HepG2 (cell line): Measurements from ENCODE around the gene PSMC4. TPM values are rescaled to one million over a fixed set of nuclear protein-coding genes. Genes with fewer than 3 reads are reported as not detected.

Experiments
- ATAC-seq: fragments of 200-7000 bp; cut with Tn5 transposase; 3 replicates; pipeline ENCODE4 v1.9.1; 2020; ENCODE audit warnings: mild to moderate bottlenecking, moderate library complexity
- BruUV-seq: library from RNA; stranded (reverse); fragments of 400-500 nt; replicated peaks from 2 replicates; lab custom pipeline; 2021; lab: Mats Ljungman, UMichigan
- CTCF ChIA-PET: fragments of 300-600 bp; formaldehyde crosslinking; extraction: SDS; loops from one replicate; lab custom pipeline; 2021; ENCODE audit warnings: low total read pairs, inconsistent platforms, low intra/inter-chr PET ratio; lab: Yijun Ruan, JAX
- POLR2A ChIA-PET: fragments of 350-600 bp; sonication (Branson Sonifier 250); formaldehyde crosslinking; loops from one replicate; lab custom pipeline; 2020; ENCODE audit warnings: antibody characterized with exemption, inconsistent platforms; lab: Yijun Ruan, JAX
- DNase-seq: peaks from one replicate; pipeline ENCODE4 v3.0.0-alpha.2; 2015; ENCODE audit warnings: low spot score
- FAIRE-seq: peaks from 3 replicates; lab custom pipeline; 2011; peaks lifted over from hg19 to GRCh38; lab: Jason Lieb, UNC
- H2AFZ ChIP-seq: one replicate; pipeline ENCODE4 v1.6.1; 2011; ENCODE audit warnings: low read length, inconsistent platforms
- H3K27ac ChIP-seq: fragments of 300-600 bp; 3 replicates; pipeline ENCODE4 v1.8.0; 2011; ENCODE audit warnings: mixed run types, mild to moderate bottlenecking, mixed read lengths, low read length, inconsistent platforms; ENCODE audit not compliant: insufficient read depth; ENCODE audit errors: extremely low read length
- H3K27me3 ChIP-seq, 2 experiments: fragments of 200-600 bp in 1 of 2; 2 replicates in 1 of 2; 3 replicates in 1 of 2; pipeline versions ENCODE4 v1.6.0 to v1.8.0; 2011; ENCODE audit warnings: low read length in 2 of 2, mild to moderate bottlenecking in 2 of 2, moderate library complexity in 2 of 2, inconsistent platforms in 1 of 2; ENCODE audit not compliant: insufficient read depth in 2 of 2, control insufficient read depth in 1 of 2
- H3K36me3 ChIP-seq, 2 experiments: fragments of 200-600 bp in 1 of 2; replicated peaks in 1 of 2; 2 replicates in 1 of 2; 3 replicates in 1 of 2; pipeline versions ENCODE4 v1.5.1 to v1.8.0; 2011; ENCODE audit warnings: low read length in 2 of 2, inconsistent platforms in 1 of 2; ENCODE audit not compliant: insufficient read depth in 2 of 2, control insufficient read depth in 1 of 2
- H3K4me1 ChIP-seq: 2 replicates; pipeline ENCODE4 v1.5.1; 2012; ENCODE audit warnings: low read length, inconsistent platforms; ENCODE audit not compliant: insufficient read depth
- H3K4me2 ChIP-seq: 2 replicates; pipeline ENCODE4 v1.6.0; 2011; ENCODE audit warnings: low read depth, low read length, inconsistent platforms
- H3K4me3 ChIP-seq, 3 experiments: fragments of 200-600 bp in 1 of 3; sonication (generic), shearing (Covaris generic) in 1 of 3; replicated peaks in 1 of 3; 2 replicates each; pipeline ENCODE4 v1.5.1; 2011 to 2016; ENCODE audit warnings: low read length in 3 of 3, inconsistent platforms in 2 of 3, low read depth in 2 of 3, mild to moderate bottlenecking in 2 of 3, control low read depth in 1 of 3, mixed read lengths in 1 of 3; ENCODE audit not compliant: insufficient read depth in 1 of 3
- H3K79me2 ChIP-seq: one replicate; pipeline ENCODE4 v1.6.1; 2011; ENCODE audit warnings: low read length, inconsistent platforms; ENCODE audit not compliant: insufficient read depth
- H3K9ac ChIP-seq: 2 replicates; pipeline ENCODE4 v1.6.0; 2011; ENCODE audit warnings: mild to moderate bottlenecking, low read depth, low read length, inconsistent platforms; ENCODE audit not compliant: insufficient read depth
- H3K9me3 ChIP-seq: 2 replicates; pipeline ENCODE4 v1.5.1; 2012; ENCODE audit warnings: mild to moderate bottlenecking, low read length
- H4K20me1 ChIP-seq: 2 replicates; pipeline ENCODE4 v1.6.0; 2011; ENCODE audit warnings: inconsistent platforms, mild to moderate bottlenecking, low read length, moderate library complexity; ENCODE audit not compliant: insufficient read depth
- ASH2L ChIP-seq: fragments of 300-600, 200-600 bp; sonication (generic); IDR thresholded peaks from 2 replicates; pipeline ENCODE4 v1.7.0; 2017; ENCODE audit warnings: low read depth, mild to moderate bottlenecking, moderate library complexity, mixed read lengths, low read length; ENCODE audit not compliant: insufficient read length
- ESRRA ChIP-seq: sonication (generic); formaldehyde crosslinking; IDR thresholded peaks from 2 replicates; pipeline ENCODE4 v1.5.1; 2020; ENCODE audit warnings: mild to moderate bottlenecking, low read depth, missing genetic modification reagents
- GABPB1 ChIP-seq: IDR thresholded peaks from 2 replicates; pipeline ENCODE4 v1.6.1; 2016; ENCODE audit warnings: mild to moderate bottlenecking, missing genetic modification reagents, moderate library complexity, missing compliant biosample characterization
- GATA4 ChIP-seq: sonication (generic); IDR thresholded peaks from 2 replicates; pipeline ENCODE4 v1.6.1; 2016; ENCODE audit warnings: antibody characterized with exemption, low read depth, borderline replicate concordance
- NFIC ChIP-seq: IDR thresholded peaks from 2 replicates; pipeline ENCODE4 v1.6.1; 2012; ENCODE audit warnings: mild to moderate bottlenecking, low read length, inconsistent platforms
- SP4 ChIP-seq: sonication (generic); formaldehyde crosslinking; IDR thresholded peaks from 2 replicates; pipeline ENCODE4 v1.8.1; 2023; ENCODE audit warnings: mild to moderate bottlenecking, missing genetic modification reagents
- ZNF253 ChIP-seq: sonication (generic); formaldehyde crosslinking; IDR thresholded peaks from 2 replicates; pipeline ENCODE4 v1.8.0; 2022; ENCODE audit warnings: mild to moderate bottlenecking, missing genetic modification reagents, borderline replicate concordance
- ZNF382 ChIP-seq: sonication (generic); formaldehyde crosslinking; IDR thresholded peaks from 2 replicates; pipeline ENCODE4 v1.5.0; 2020; ENCODE audit warnings: missing genetic modification reagents, mild to moderate bottlenecking, borderline replicate concordance
- ZNF510 ChIP-seq: sonication (generic); formaldehyde crosslinking; IDR thresholded peaks from 2 replicates; pipeline ENCODE4 v1.4.0; 2020; ENCODE audit warnings: low read depth, mild to moderate bottlenecking, missing genetic modification reagents
- ZNF724P ChIP-seq: sonication (generic); formaldehyde crosslinking; IDR thresholded peaks from 2 replicates; pipeline ENCODE4 v1.8.0; 2022; ENCODE audit warnings: missing genetic modification reagents, borderline replicate concordance
- ZNF776 ChIP-seq: sonication (generic); formaldehyde crosslinking; IDR thresholded peaks from 2 replicates; pipeline ENCODE4 v1.4.0; 2020; ENCODE audit warnings: mild to moderate bottlenecking, missing genetic modification reagents
- ZNF891 ChIP-seq: sonication (generic); formaldehyde crosslinking; IDR thresholded peaks from 2 replicates; pipeline ENCODE4 v1.5.0; 2020; ENCODE audit warnings: mild to moderate bottlenecking, missing genetic modification reagents
- WGBS: methylation state at CpG from one replicate; pipeline ENCODE4 v1.1.6; 2017; ENCODE audit warnings: low lambda C conversion rate; 5-methylcytosine and 5-hydroxymethylcytosine counted together
- in situ Hi-C: cut with HindIII; loops from 2 replicates; pipeline ENCODE4 v1.10.0; 2017; ENCODE audit warnings: low pct_unique_long_range_greater_than_20kb; ENCODE audit not compliant: extremely low pct_ligation_motif_present
- intact Hi-C: fragments of 100-400 bp; cut with micrococcal nuclease; formaldehyde crosslinking; loops from one replicate; pipeline ENCODE4 v1.10.0; 2022; ENCODE audit not compliant: unreplicated experiment
- polyA plus RNA-seq, 8 experiments: library from polyadenylated mRNA; depleted of rRNA in 3 of 8; stranded (reverse) in 7 of 8; unstranded in 1 of 8; fragments of >200 nt; fragmentation: Illumina TruSeq in 4 of 8; extraction: Trizol in 4 of 8; gene quantifications; 2 replicates each; pipeline versions ENCODE4 v1.2.1 to v1.2.3, GENCODE V29; 2011 to 2016; ENCODE audit warnings: low read depth in 4 of 8, missing spikeins in 1 of 8, mixed read lengths in 1 of 8; ENCODE audit not compliant: insufficient read depth in 1 of 8
- total RNA-seq, 5 experiments: library from RNA; depleted of rRNA; stranded (reverse); fragments of >200 nt; fragmentation: Illumina TruSeq; extraction: Trizol; gene quantifications; 2 replicates each; pipeline ENCODE4 v1.2.3, GENCODE V29; 2016; ENCODE audit warnings: low read depth in 1 of 5
- TF ChIP-seq, protein P1 (sequence below): sonication (generic); formaldehyde crosslinking; IDR thresholded peaks from 2 replicates; pipeline ENCODE4 v1.8.0; 2023; ENCODE audit warnings: mild to moderate bottlenecking, missing genetic modification reagents
- TF ChIP-seq, protein P2 (sequence below): sonication (generic); formaldehyde crosslinking; IDR thresholded peaks from 2 replicates; pipeline ENCODE4 v1.4.0; 2020; ENCODE audit warnings: mild to moderate bottlenecking, missing genetic modification reagents
- TF ChIP-seq, protein P3 (sequence below): sonication (generic); formaldehyde crosslinking; IDR thresholded peaks from 2 replicates; pipeline ENCODE4 v1.4.0; 2020; ENCODE audit warnings: low read depth, mild to moderate bottlenecking, missing genetic modification reagents

PSMC4 gene
- total and polyA plus RNA-seq, 2 of the 13 experiments (the other 11 are each of a cell fraction or from before 2014, with no cell fraction given), result 49.9 to 160 TPM

DNA sequence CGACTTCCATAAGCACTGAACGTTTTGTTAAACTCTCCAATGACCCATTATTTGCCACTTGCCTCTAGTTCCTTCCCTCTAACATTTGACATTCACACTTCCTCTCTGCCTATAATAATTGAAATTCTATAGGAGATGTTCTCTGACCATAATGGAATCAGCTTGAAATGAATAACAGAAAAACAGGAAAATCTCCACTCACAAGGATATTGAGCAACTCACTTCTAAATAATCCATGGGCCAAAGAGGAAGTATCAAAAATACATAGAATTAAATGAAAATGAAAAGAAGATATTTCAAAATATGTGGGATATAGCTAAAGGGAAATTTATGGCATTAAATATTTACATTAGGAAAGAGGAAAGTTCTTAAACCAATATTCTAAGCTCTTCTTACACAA is 33.2 kb upstream of the PSMC4 start (continued):
- TF ChIP-seq NFIC (no peak), ESRRA (CRISPR knock-in tag) (no peak), ZNF510 (no peak), ZNF724P (CRISPR knock-in tag) (no peak), GATA4 (no peak), ASH2L (no peak), ZNF382 (CRISPR knock-in tag) (no peak)

DNA sequence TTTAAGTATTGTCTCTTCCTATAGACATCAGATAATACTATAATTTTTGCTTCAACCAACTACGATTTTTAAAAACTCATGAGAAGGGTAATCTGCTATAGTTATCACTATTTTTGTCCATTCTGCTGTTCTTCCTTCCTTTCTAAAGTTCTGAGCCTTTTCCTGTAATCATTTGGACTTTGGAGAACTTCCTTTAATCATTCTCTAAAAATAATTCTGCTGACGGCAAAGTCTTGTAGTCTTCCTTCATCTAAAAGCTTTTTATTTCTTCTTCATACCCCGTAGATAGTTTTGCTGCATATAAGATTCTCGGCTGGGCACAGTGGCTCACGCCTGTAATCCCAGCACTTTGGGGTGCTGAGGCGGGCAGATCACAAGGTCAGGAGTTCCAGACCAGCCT is 31.4 kb upstream of the PSMC4 start:
- Histone ChIP-seq H3K9ac (no peak overlapping the region), H3K27me3 (peaks cover 0 to 4% of the 10 kb centered on the region in 2 experiments; a peak in 1 of 5 replicates), H3K9me3 (no peaks in the 10 kb centered on the region), H4K20me1 (no peaks in the 10 kb centered on the region), H3K79me2 (no peaks in the 10 kb centered on the region), H3K36me3 (no peaks in the 10 kb centered on the region), H3K4me3 (no peak overlapping the region), H3K27ac (no peak overlapping the region), H3K4me2 (no peak overlapping the region), H2AFZ (no peak overlapping the region), H3K4me1 (peaks cover 45% of the 10 kb centered on the region)
- DNase-seq (no peak), FAIRE-seq (no peak), ATAC-seq (no peak)
- WGBS, result 71% methylated on average over 6 of the region's 6 CpGs
- BruUV-seq, result no TSS peak
- intact Hi-C loops, result no loop called here
- in situ Hi-C loops, result no loop called here
- no peak for TF ChIP-seq GABPB1 (CRISPR knock-in tag)
- no peak for TF ChIP-seq ZNF253 (CRISPR knock-in tag)
- TF ChIP-seq, protein P1, sequence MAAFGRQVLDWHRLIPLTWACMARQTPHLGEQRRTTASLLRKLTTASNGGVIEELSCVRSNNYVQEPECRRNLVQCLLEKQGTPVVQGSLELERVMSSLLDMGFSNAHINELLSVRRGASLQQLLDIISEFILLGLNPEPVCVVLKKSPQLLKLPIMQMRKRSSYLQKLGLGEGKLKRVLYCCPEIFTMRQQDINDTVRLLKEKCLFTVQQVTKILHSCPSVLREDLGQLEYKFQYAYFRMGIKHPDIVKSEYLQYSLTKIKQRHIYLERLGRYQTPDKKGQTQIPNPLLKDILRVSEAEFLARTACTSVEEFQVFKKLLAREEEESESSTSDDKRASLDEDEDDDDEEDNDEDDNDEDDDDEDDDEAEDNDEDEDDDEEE (CRISPR knock-in tag), result no peak
- TF ChIP-seq, protein P2, sequence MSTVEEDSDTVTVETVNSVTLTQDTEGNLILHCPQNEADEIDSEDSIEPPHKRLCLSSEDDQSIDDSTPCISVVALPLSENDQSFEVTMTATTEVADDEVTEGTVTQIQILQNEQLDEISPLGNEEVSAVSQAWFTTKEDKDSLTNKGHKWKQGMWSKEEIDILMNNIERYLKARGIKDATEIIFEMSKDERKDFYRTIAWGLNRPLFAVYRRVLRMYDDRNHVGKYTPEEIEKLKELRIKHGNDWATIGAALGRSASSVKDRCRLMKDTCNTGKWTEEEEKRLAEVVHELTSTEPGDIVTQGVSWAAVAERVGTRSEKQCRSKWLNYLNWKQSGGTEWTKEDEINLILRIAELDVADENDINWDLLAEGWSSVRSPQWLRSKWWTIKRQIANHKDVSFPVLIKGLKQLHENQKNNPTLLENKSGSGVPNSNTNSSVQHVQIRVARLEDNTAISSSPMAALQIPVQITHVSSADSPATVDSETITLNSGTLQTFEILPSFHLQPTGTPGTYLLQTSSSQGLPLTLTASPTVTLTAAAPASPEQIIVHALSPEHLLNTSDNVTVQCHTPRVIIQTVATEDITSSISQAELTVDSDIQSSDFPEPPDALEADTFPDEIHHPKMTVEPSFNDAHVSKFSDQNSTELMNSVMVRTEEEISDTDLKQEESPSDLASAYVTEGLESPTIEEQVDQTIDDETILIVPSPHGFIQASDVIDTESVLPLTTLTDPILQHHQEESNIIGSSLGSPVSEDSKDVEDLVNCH, result no peak
- TF ChIP-seq, protein P3, sequence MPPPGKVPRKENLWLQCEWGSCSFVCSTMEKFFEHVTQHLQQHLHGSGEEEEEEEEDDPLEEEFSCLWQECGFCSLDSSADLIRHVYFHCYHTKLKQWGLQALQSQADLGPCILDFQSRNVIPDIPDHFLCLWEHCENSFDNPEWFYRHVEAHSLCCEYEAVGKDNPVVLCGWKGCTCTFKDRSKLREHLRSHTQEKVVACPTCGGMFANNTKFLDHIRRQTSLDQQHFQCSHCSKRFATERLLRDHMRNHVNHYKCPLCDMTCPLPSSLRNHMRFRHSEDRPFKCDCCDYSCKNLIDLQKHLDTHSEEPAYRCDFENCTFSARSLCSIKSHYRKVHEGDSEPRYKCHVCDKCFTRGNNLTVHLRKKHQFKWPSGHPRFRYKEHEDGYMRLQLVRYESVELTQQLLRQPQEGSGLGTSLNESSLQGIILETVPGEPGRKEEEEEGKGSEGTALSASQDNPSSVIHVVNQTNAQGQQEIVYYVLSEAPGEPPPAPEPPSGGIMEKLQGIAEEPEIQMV (CRISPR knock-in tag), result no peak
- TF ChIP-seq ZNF891 (CRISPR knock-in tag), result no peak
- no peak for TF ChIP-seq ZNF776 (CRISPR knock-in tag)
- TF ChIP-seq SP4 (CRISPR knock-in tag), result no peak
- CTCF ChIA-PET, result no interaction called here
- POLR2A ChIA-PET, result no interaction called here
